H1 (cell line): ENCODE measurements around the gene PTPN1. TPM values are rescaled to one million over a fixed set of nuclear protein-coding genes. Genes with fewer than 3 reads are reported as not detected.

Experiments used
- CREB1 ChIP-seq: IDR thresholded peaks from 2 replicates; pipeline ENCODE4 v1.6.1; 2012; ENCODE audit warnings: inconsistent platforms
- NRF1 ChIP-seq: IDR thresholded peaks from 2 replicates; pipeline ENCODE4 v1.6.1; 2011; ENCODE audit warnings: mild to moderate bottlenecking, low read depth, low read length, improper control_type of control experiment
- RNF2 ChIP-seq: fragments of 200-900, 300-1000 bp; sonication (generic); IDR thresholded peaks from 2 replicates; pipeline ENCODE4 v1.7.1; 2016; ENCODE audit warnings: borderline replicate concordance, low read depth, mild to moderate bottlenecking, antibody characterized with exemption, low read length; ENCODE audit not compliant: poor library complexity, severe bottlenecking; ENCODE audit errors: missing control alignments
- polyA plus RNA-seq, 7 experiments: library from polyadenylated mRNA; depleted of rRNA in 3 of 7; stranded (reverse) in 5 of 7; unstranded in 2 of 7; fragments of >200 nt in 5 of 7; fragments of 200-250 nt in 2 of 7; gene quantifications; 1 replicate in 5 of 7; 2 replicates in 1 of 7; 4 replicates in 1 of 7; pipeline versions ENCODE4 v1.2.1 to v1.2.3, GENCODE V29; 2011 to 2013; ENCODE audit warnings: missing spikeins in 2 of 7, mixed read lengths in 2 of 7
- total RNA-seq: library from RNA; stranded (reverse); fragmentation: NEBNext Ultra II Directional; extraction: Animal tissue kit (Norgen Biotek cat#: 25700); gene quantifications from 2 replicates; pipeline ENCODE4 v1.2.1, GENCODE V29; 2021

The PTPN1 gene
- total and polyA plus RNA-seq, 2 of the 8 experiments (the other 6 are each of a cell fraction or from before 2014, with no cell fraction given), result 18.6 to 32.1 TPM

GRCh38 chr20:50462093-50462690, 48.0 kb upstream of the PTPN1 start (continued):
- TF ChIP-seq CREB1 (no peak), RNF2 (no peak), NRF1 (no peak)
